Measurements from ENCODE around the gene HOMER1. TPM values are rescaled to one million over a fixed set of nuclear protein-coding genes. Genes with fewer than 3 reads are reported as not detected.
A peak's percentile ranks its signal among the peaks of the same experiment; 100 is the strongest.
"Not testable (repeated sequence)": the region's sequence is repeated elsewhere in the genome, so short reads cannot be mapped to it uniquely, and the experiment has no call there.

The HOMER1 gene
- total RNA-seq, 1 donor from 2014 or later: 5.8 TPM

GRCh38 chr5:79517601-79518000, 3.7 kb upstream of the HOMER1 start:
- no peak for DNase-seq (ENCODE audit: low read depth in 2 of 2)

- no peak for DNase-seq (ENCODE audit: low read depth in 2 of 2)
Observed at GRCh38 chr5:79516986-79517385, 3.1 kb upstream of the HOMER1 start.

GRCh38 chr5:79516331-79516730, 2.4 kb upstream of the HOMER1 start:
- DNase-seq (ENCODE audit: low read depth in 2 of 2): not testable (repeated sequence)

- DNase-seq (ENCODE audit: low read depth in 2 of 2): peak; percentile 71 to 79
Observed at GRCh38 chr5:79514391-79515105, 614 bp upstream of the HOMER1 start.

- DNase-seq (ENCODE audit: low read depth in 2 of 2): peak in 1 of 2 donors; percentile 6
Observed at GRCh38 chr5:79513308-79513703, 628 bp downstream of the HOMER1 start.

- peak in 1 of 2 donors; percentile 5 for DNase-seq (ENCODE audit: low read depth in 2 of 2)
Observed at GRCh38 chr5:79512471-79513307, 1.2 kb downstream of the HOMER1 start.

GRCh38 chr5:79512049-79512448, 1.9 kb downstream of the HOMER1 start:
- no peak for DNase-seq (ENCODE audit: low read depth in 2 of 2)

GRCh38 chr5:79510638-79511037, 3.3 kb downstream of the HOMER1 start:
- no peak for DNase-seq (ENCODE audit: low read depth in 2 of 2)

GRCh38 chr5:79509244-79509885, 4.6 kb downstream of the HOMER1 start:
- DNase-seq (ENCODE audit: low read depth in 2 of 2): no peak

GRCh38 chr5:79508794-79509193, 5.1 kb downstream of the HOMER1 start:
- DNase-seq (ENCODE audit: low read depth in 2 of 2): no peak

- DNase-seq (ENCODE audit: low read depth in 2 of 2): no peak
Observed at GRCh38 chr5:79508354-79508753, 5.6 kb downstream of the HOMER1 start.

GRCh38 chr5:79507251-79508205, 6.4 kb downstream of the HOMER1 start:
- DNase-seq (ENCODE audit: low read depth in 2 of 2): no peak

GRCh38 chr5:79505138-79505537, 8.8 kb downstream of the HOMER1 start:
- no peak for DNase-seq (ENCODE audit: low read depth in 2 of 2)

GRCh38 chr5:79503794-79504495, 10.0 kb downstream of the HOMER1 start:
- no peak for DNase-seq (ENCODE audit: low read depth in 2 of 2)

- DNase-seq (ENCODE audit: low read depth in 2 of 2): no peak
Observed at GRCh38 chr5:79499640-79500273, 14.2 kb downstream of the HOMER1 start.

- DNase-seq (ENCODE audit: low read depth in 2 of 2): no peak
Observed at GRCh38 chr5:79495311-79495710, 18.6 kb downstream of the HOMER1 start.

- DNase-seq (ENCODE audit: low read depth in 2 of 2): no peak
Observed at GRCh38 chr5:79493596-79494345, 20.2 kb downstream of the HOMER1 start.

- DNase-seq (ENCODE audit: low read depth in 2 of 2): no peak
Observed at GRCh38 chr5:79491690-79492317, 22.1 kb downstream of the HOMER1 start.

All from dermis microvascular lymphatic vessel endothelial cell (primary cell).